IMR-90 (cell line): ENCODE measurements around the gene NOXO1. TPM values are rescaled to one million over a fixed set of nuclear protein-coding genes. Genes with fewer than 3 reads are reported as not detected.

Source experiments
- ATAC-seq: fragments of 200-7000 bp; cut with Tn5 transposase; 2 replicates; pipeline ENCODE4 v1.9.1; 2020; ENCODE audit warnings: low read depth, mild to moderate bottlenecking, moderate library complexity
- BruUV-seq: library from RNA; stranded (reverse); fragments of 400-500 nt; replicated peaks from 2 replicates; lab custom pipeline; 2021; lab: Mats Ljungman, UMichigan
- CTCF ChIA-PET: fragments of 300-600 bp; formaldehyde crosslinking; extraction: SDS; loops from one replicate; lab custom pipeline; 2021; ENCODE audit warnings: antibody characterized with exemption; lab: Yijun Ruan, JAX
- POLR2A ChIA-PET: fragments of 300-600 bp; sonication (Branson Sonifier 250); formaldehyde crosslinking; loops from one replicate; lab custom pipeline; 2022; ENCODE audit warnings: antibody characterized with exemption; ENCODE audit not compliant: unreplicated experiment; lab: Charles Lee
- DNase-seq: peaks from one replicate; pipeline ENCODE4 v3.0.0; 2013
- H2AFZ ChIP-seq: replicated peaks from 2 replicates; pipeline ENCODE3; 2013; ENCODE audit warnings: low read length, mild to moderate bottlenecking; ENCODE audit not compliant: poor library complexity
- H2AK5ac ChIP-seq: 2 replicates; pipeline ENCODE4 v1.6.1; 2013; ENCODE audit warnings: low read depth, low read length, inconsistent platforms
- H2AK9ac ChIP-seq: replicated peaks from 2 replicates; pipeline ENCODE3; 2013; ENCODE audit warnings: mild to moderate bottlenecking, low read depth, low read length, moderate library complexity; ENCODE audit not compliant: poor library complexity
- H2BK120ac ChIP-seq: 2 replicates; pipeline ENCODE4 v1.6.1; 2013; ENCODE audit warnings: low read depth, low read length, inconsistent platforms
- H2BK15ac ChIP-seq: 3 replicates; pipeline ENCODE4 v1.6.1; 2013; ENCODE audit warnings: low read depth, low read length, inconsistent platforms
- H2BK20ac ChIP-seq: 2 replicates; pipeline ENCODE4 v1.6.1; 2013; ENCODE audit warnings: low read depth, mild to moderate bottlenecking, inconsistent platforms, low read length, moderate library complexity
- H2BK5ac ChIP-seq: 2 replicates; pipeline ENCODE4 v1.6.1; 2013; ENCODE audit warnings: mild to moderate bottlenecking, low read depth, low read length, inconsistent platforms; ENCODE audit not compliant: poor library complexity, severe bottlenecking
- H3K14ac ChIP-seq: replicated peaks from 2 replicates; pipeline ENCODE4 v1.6.1; 2013; ENCODE audit warnings: low read depth, low read length, inconsistent platforms
- H3K18ac ChIP-seq: 2 replicates; pipeline ENCODE4 v1.6.1; 2013; ENCODE audit warnings: low read depth, low read length, control low read depth
- H3K23ac ChIP-seq: 2 replicates; pipeline ENCODE4 v1.6.1; 2013; ENCODE audit warnings: low read depth, low read length, inconsistent platforms
- H3K27ac ChIP-seq: 2 replicates; pipeline ENCODE4 v1.5.1; 2013; ENCODE audit warnings: mild to moderate bottlenecking, control low read depth, low read length; ENCODE audit not compliant: insufficient read depth
- H3K27me3 ChIP-seq: 2 replicates; pipeline ENCODE4 v1.6.1; 2013; ENCODE audit warnings: low read length; ENCODE audit not compliant: control insufficient read depth, insufficient read depth
- H3K36me3 ChIP-seq: 2 replicates; pipeline ENCODE4 v1.6.1; 2013; ENCODE audit warnings: low read length, mixed read lengths; ENCODE audit not compliant: control insufficient read depth, insufficient read depth
- H3K4ac ChIP-seq: 2 replicates; pipeline ENCODE4 v1.6.1; 2013; ENCODE audit warnings: low read depth, low read length, inconsistent platforms
- H3K4me1 ChIP-seq: 2 replicates; pipeline ENCODE4 v1.6.1; 2013; ENCODE audit warnings: low read length, mixed read lengths; ENCODE audit not compliant: control insufficient read depth, insufficient read depth
- H3K4me2 ChIP-seq: 2 replicates; pipeline ENCODE4 v1.6.1; 2013; ENCODE audit warnings: low read depth, mild to moderate bottlenecking, control low read depth, low read length, moderate library complexity
- H3K4me3 ChIP-seq: 2 replicates; pipeline ENCODE4 v1.5.1; 2013; ENCODE audit warnings: low read depth, mild to moderate bottlenecking, control low read depth, low read length, moderate library complexity; ENCODE audit not compliant: insufficient read depth
- H3K56ac ChIP-seq: 2 replicates; pipeline ENCODE4 v1.6.1; 2013; ENCODE audit warnings: low read length, inconsistent platforms; ENCODE audit not compliant: insufficient read depth; ENCODE audit errors: extremely low read depth
- H3K79me1 ChIP-seq, 2 experiments: 2 replicates each; pipeline ENCODE4 v1.6.1; 2013; ENCODE audit warnings: low read length in 2 of 2, inconsistent platforms in 1 of 2, low read depth in 1 of 2
- H3K9ac ChIP-seq: 2 replicates; pipeline ENCODE4 v1.6.1; 2013; ENCODE audit warnings: low read depth, low read length, control low read depth
- H3K9me1 ChIP-seq: 2 replicates; pipeline ENCODE4 v1.6.1; 2013; ENCODE audit warnings: low read length, inconsistent platforms; ENCODE audit not compliant: insufficient read depth
- H3K9me3 ChIP-seq: 2 replicates; pipeline ENCODE4 v1.6.1; 2013; ENCODE audit warnings: low read length; ENCODE audit not compliant: control insufficient read depth, insufficient read depth
- H4K20me1 ChIP-seq: 2 replicates; pipeline ENCODE4 v1.6.1; 2013; ENCODE audit warnings: low read length, inconsistent platforms; ENCODE audit not compliant: insufficient read depth
- H4K5ac ChIP-seq: 2 replicates; pipeline ENCODE4 v1.6.1; 2013; ENCODE audit warnings: mild to moderate bottlenecking, low read depth, low read length, control low read depth
- H4K8ac ChIP-seq, 2 experiments: 2 replicates each; pipeline ENCODE4 v1.6.1; 2013; ENCODE audit warnings: low read depth in 2 of 2, low read length in 2 of 2, control low read depth in 1 of 2, inconsistent platforms in 1 of 2
- H4K91ac ChIP-seq: 2 replicates; pipeline ENCODE4 v1.6.1; 2013; ENCODE audit warnings: low read depth, low read length, inconsistent platforms; ENCODE audit not compliant: insufficient read depth
- BHLHE40 ChIP-seq: fragments of 150-350 bp; IDR thresholded peaks from 2 replicates; pipeline ENCODE4 v1.6.1; 2016; ENCODE audit warnings: mild to moderate bottlenecking, low read depth, low read length
- CHD1 ChIP-seq: IDR thresholded peaks from 2 replicates; pipeline ENCODE4 v1.6.1; 2012; ENCODE audit warnings: low read depth, low read length, improper control_type of control experiment
- CTCF ChIP-seq: conservative IDR thresholded peaks from 2 replicates; pipeline ENCODE4 v1.5.1; 2012; ENCODE audit warnings: mild to moderate bottlenecking, low read depth, low read length, improper control_type of control experiment
- ELK1 ChIP-seq: fragments of 150-350 bp; IDR thresholded peaks from 2 replicates; pipeline ENCODE4 v1.6.1; 2016; ENCODE audit warnings: low read depth, mild to moderate bottlenecking, low read length, moderate library complexity, borderline replicate concordance
- FOS ChIP-seq: fragments of 150-350 bp; IDR thresholded peaks from 2 replicates; pipeline ENCODE4 v1.6.1; 2016; ENCODE audit warnings: low read depth, low read length
- MAFK ChIP-seq: IDR thresholded peaks from 2 replicates; pipeline ENCODE4 v1.6.1; 2012; ENCODE audit warnings: low read depth, low read length, improper control_type of control experiment
- MAZ ChIP-seq: IDR thresholded peaks from 2 replicates; pipeline ENCODE4 v1.6.1; 2012; ENCODE audit warnings: low read depth, mild to moderate bottlenecking, low read length, improper control_type of control experiment, moderate library complexity, borderline replicate concordance
- MXI1 ChIP-seq: IDR thresholded peaks from 2 replicates; pipeline ENCODE4 v1.6.1; 2012; ENCODE audit warnings: low read depth, mild to moderate bottlenecking, low read length, moderate library complexity, borderline replicate concordance
- NFE2L2 ChIP-seq: fragments of 150-350 bp; IDR thresholded peaks from 2 replicates; pipeline ENCODE4 v1.6.1; 2016; ENCODE audit warnings: low read depth, mild to moderate bottlenecking, low read length
- POLR2A ChIP-seq: IDR thresholded peaks from 2 replicates; pipeline ENCODE4 v1.6.1; 2012; ENCODE audit warnings: mild to moderate bottlenecking, low read depth, low read length
- RAD21 ChIP-seq: IDR thresholded peaks from 2 replicates; pipeline ENCODE4 v1.6.1; 2012; ENCODE audit warnings: low read length, improper control_type of control experiment
- RCOR1 ChIP-seq: IDR thresholded peaks from 2 replicates; pipeline ENCODE4 v1.6.1; 2012; ENCODE audit warnings: mild to moderate bottlenecking, low read length, improper control_type of control experiment; ENCODE audit not compliant: insufficient replicate concordance
- RFX5 ChIP-seq: IDR thresholded peaks from 2 replicates; pipeline ENCODE4 v1.8.0; 2012; ENCODE audit warnings: low read depth, mild to moderate bottlenecking, low read length, moderate library complexity
- SMC3 ChIP-seq: fragments of 150-350 bp; IDR thresholded peaks from 2 replicates; pipeline ENCODE4 v1.6.1; 2016; ENCODE audit warnings: low read depth, mild to moderate bottlenecking, antibody characterized with exemption, low read length, moderate library complexity
- USF2 ChIP-seq: fragments of 150-350 bp; IDR thresholded peaks from 2 replicates; pipeline ENCODE4 v1.6.1; 2017; ENCODE audit warnings: mild to moderate bottlenecking, antibody characterized with exemption, low read length, low read depth
- WGBS, 2 experiments: methylation state at CpG; one replicate each; pipeline versions ENCODE4 v1.1.5 to v1.1.7; 2013; ENCODE audit warnings: missing lambda C conversion rate in 2 of 2; ENCODE audit not compliant: insufficient read length in 1 of 2; ENCODE audit errors: extremely low coverage in 2 of 2; 5-methylcytosine and 5-hydroxymethylcytosine counted together
- dilution Hi-C: fragments of 300-500 bp; cut with HindIII; formaldehyde crosslinking; loops from one replicate; pipeline ENCODE4 v1.14.3; 2018; ENCODE audit warnings: low sequenced_read_pairs; ENCODE audit not compliant: unreplicated experiment
- in situ Hi-C: fragments of 300-500 bp; cut with MboI; formaldehyde crosslinking; loops from 3 replicates; pipeline ENCODE4 v1.14.3; 2019; ENCODE audit warnings: low sequenced_read_pairs, inconsistent platforms, mixed read lengths
- intact Hi-C: fragments of 100-400 bp; cut with micrococcal nuclease; formaldehyde crosslinking; loops from 2 replicates; pipeline ENCODE4 v1.10.0; 2022
- polyA plus RNA-seq, 3 experiments: library from polyadenylated mRNA; depleted of rRNA; stranded (reverse); fragments of >200 nt; gene quantifications; 2 replicates each; pipeline ENCODE4 v1.2.3, GENCODE V29; 2012; ENCODE audit warnings: low replicate concordance in 1 of 3
- total RNA-seq: library from RNA; depleted of rRNA; stranded (reverse); fragments of >200 nt; gene quantifications from 2 replicates; pipeline ENCODE4 v1.2.3, GENCODE V29; 2012

NOXO1 gene
- total and polyA plus RNA-seq, 2 of the 4 experiments (the other 2 are of a cell fraction), result 0.56 TPM; not detected in 1

GRCh38 chr16:1961651-1962067 lies 19.6 kb downstream of the NOXO1 start:
- ChIA-PET POLR2A (no interaction called here), CTCF (no interaction called here)
- Histone ChIP-seq H3K4ac (no peak overlapping the region), H2BK20ac (no peak overlapping the region), H2BK120ac (no peak overlapping the region), H3K4me3 (no peak overlapping the region), H2AFZ (no peak overlapping the region), H4K8ac (no peak overlapping the region), H3K4me2 (no peak overlapping the region), H4K91ac (no peak overlapping the region), H2BK5ac (no peak overlapping the region), H3K27ac (no peak overlapping the region), H3K18ac (no peak overlapping the region), H2AK9ac (no peak overlapping the region), H3K23ac (no peak overlapping the region), H3K4me1 (peaks cover 12% of the 10 kb centered on the region), H3K9me3 (no peaks in the 10 kb centered on the region), H3K36me3 (peaks cover 27% of the 10 kb centered on the region), H4K20me1 (peaks cover 43% of the 10 kb centered on the region), H3K79me1 (peaks cover 3 to 48% of the 10 kb centered on the region in 2 experiments), H3K14ac (no peak overlapping the region), H2AK5ac (no peak overlapping the region), H3K9me1 (0 out of 2 replicates have a peak, but pooled peaks cover 8% of the 10 kb centered on the region), H2BK15ac (no peak overlapping the region), H3K9ac (no peak overlapping the region), H3K27me3 (no peaks in the 10 kb centered on the region), H4K5ac (no peak overlapping the region), H3K56ac (no peak overlapping the region)
- dilution Hi-C loops, result no loop called here
- no CpG with 5 or more reads among the region's 6 CpGs for WGBS, 2 experiments
- ATAC-seq, result no peak
- no peak for TF ChIP-seq NFE2L2
- TF ChIP-seq POLR2A, result no peak
- no peak for TF ChIP-seq RFX5
- no peak for TF ChIP-seq FOS
- TF ChIP-seq SMC3, result no peak
- no peak for TF ChIP-seq USF2
- no peak for TF ChIP-seq CTCF
- TF ChIP-seq MAZ, result no peak
- TF ChIP-seq BHLHE40, result no peak
- no peak for TF ChIP-seq RAD21
- TF ChIP-seq CHD1, result no peak
- TF ChIP-seq MAFK, result no peak
- TF ChIP-seq RCOR1, result no peak
- no peak for TF ChIP-seq ELK1
- no peak for TF ChIP-seq MXI1
- intact Hi-C loops, result no loop called here
- BruUV-seq, result no TSS peak
- DNase-seq, result no peak
- in situ Hi-C loops, result no loop called here
